IMR-90 (cell line): ENCODE data around the gene MSANTD1. TPM values are rescaled to one million over a fixed set of nuclear protein-coding genes. Genes with fewer than 3 reads are reported as not detected.

Experiments
- ATAC-seq: fragments of 200-7000 bp; cut with Tn5 transposase; 2 replicates; pipeline ENCODE4 v1.9.1; 2020; ENCODE audit warnings: low read depth, mild to moderate bottlenecking, moderate library complexity
- BruUV-seq: library from RNA; stranded (reverse); fragments of 400-500 nt; replicated peaks from 2 replicates; lab custom pipeline; 2021; lab: Mats Ljungman, UMichigan
- CTCF ChIA-PET: fragments of 300-600 bp; formaldehyde crosslinking; extraction: SDS; loops from one replicate; lab custom pipeline; 2021; ENCODE audit warnings: antibody characterized with exemption; lab: Yijun Ruan, JAX
- POLR2A ChIA-PET: fragments of 300-600 bp; sonication (Branson Sonifier 250); formaldehyde crosslinking; loops from one replicate; lab custom pipeline; 2022; ENCODE audit warnings: antibody characterized with exemption; ENCODE audit not compliant: unreplicated experiment; lab: Charles Lee
- DNase-seq: peaks from one replicate; pipeline ENCODE4 v3.0.0; 2013
- H2AFZ ChIP-seq: replicated peaks from 2 replicates; pipeline ENCODE3; 2013; ENCODE audit warnings: low read length, mild to moderate bottlenecking; ENCODE audit not compliant: poor library complexity
- H2AK5ac ChIP-seq: 2 replicates; pipeline ENCODE4 v1.6.1; 2013; ENCODE audit warnings: low read depth, low read length, inconsistent platforms
- H2AK9ac ChIP-seq: replicated peaks from 2 replicates; pipeline ENCODE3; 2013; ENCODE audit warnings: mild to moderate bottlenecking, low read depth, low read length, moderate library complexity; ENCODE audit not compliant: poor library complexity
- H2BK120ac ChIP-seq: 2 replicates; pipeline ENCODE4 v1.6.1; 2013; ENCODE audit warnings: low read depth, low read length, inconsistent platforms
- H2BK15ac ChIP-seq: 3 replicates; pipeline ENCODE4 v1.6.1; 2013; ENCODE audit warnings: low read depth, low read length, inconsistent platforms
- H2BK20ac ChIP-seq: 2 replicates; pipeline ENCODE4 v1.6.1; 2013; ENCODE audit warnings: low read depth, mild to moderate bottlenecking, inconsistent platforms, low read length, moderate library complexity
- H2BK5ac ChIP-seq: 2 replicates; pipeline ENCODE4 v1.6.1; 2013; ENCODE audit warnings: mild to moderate bottlenecking, low read depth, low read length, inconsistent platforms; ENCODE audit not compliant: poor library complexity, severe bottlenecking
- H3K14ac ChIP-seq: replicated peaks from 2 replicates; pipeline ENCODE4 v1.6.1; 2013; ENCODE audit warnings: low read depth, low read length, inconsistent platforms
- H3K18ac ChIP-seq: 2 replicates; pipeline ENCODE4 v1.6.1; 2013; ENCODE audit warnings: low read depth, low read length, control low read depth
- H3K23ac ChIP-seq: 2 replicates; pipeline ENCODE4 v1.6.1; 2013; ENCODE audit warnings: low read depth, low read length, inconsistent platforms
- H3K27ac ChIP-seq: 2 replicates; pipeline ENCODE4 v1.5.1; 2013; ENCODE audit warnings: mild to moderate bottlenecking, control low read depth, low read length; ENCODE audit not compliant: insufficient read depth
- H3K27me3 ChIP-seq: 2 replicates; pipeline ENCODE4 v1.6.1; 2013; ENCODE audit warnings: low read length; ENCODE audit not compliant: control insufficient read depth, insufficient read depth
- H3K36me3 ChIP-seq: 2 replicates; pipeline ENCODE4 v1.6.1; 2013; ENCODE audit warnings: low read length, mixed read lengths; ENCODE audit not compliant: control insufficient read depth, insufficient read depth
- H3K4ac ChIP-seq: 2 replicates; pipeline ENCODE4 v1.6.1; 2013; ENCODE audit warnings: low read depth, low read length, inconsistent platforms
- H3K4me1 ChIP-seq: 2 replicates; pipeline ENCODE4 v1.6.1; 2013; ENCODE audit warnings: low read length, mixed read lengths; ENCODE audit not compliant: control insufficient read depth, insufficient read depth
- H3K4me2 ChIP-seq: 2 replicates; pipeline ENCODE4 v1.6.1; 2013; ENCODE audit warnings: low read depth, mild to moderate bottlenecking, control low read depth, low read length, moderate library complexity
- H3K4me3 ChIP-seq: 2 replicates; pipeline ENCODE4 v1.5.1; 2013; ENCODE audit warnings: low read depth, mild to moderate bottlenecking, control low read depth, low read length, moderate library complexity; ENCODE audit not compliant: insufficient read depth
- H3K56ac ChIP-seq: 2 replicates; pipeline ENCODE4 v1.6.1; 2013; ENCODE audit warnings: low read length, inconsistent platforms; ENCODE audit not compliant: insufficient read depth; ENCODE audit errors: extremely low read depth
- H3K79me1 ChIP-seq, 2 experiments: 2 replicates each; pipeline ENCODE4 v1.6.1; 2013; ENCODE audit warnings: low read length in 2 of 2, inconsistent platforms in 1 of 2, low read depth in 1 of 2
- H3K9ac ChIP-seq: 2 replicates; pipeline ENCODE4 v1.6.1; 2013; ENCODE audit warnings: low read depth, low read length, control low read depth
- H3K9me1 ChIP-seq: 2 replicates; pipeline ENCODE4 v1.6.1; 2013; ENCODE audit warnings: low read length, inconsistent platforms; ENCODE audit not compliant: insufficient read depth
- H3K9me3 ChIP-seq: 2 replicates; pipeline ENCODE4 v1.6.1; 2013; ENCODE audit warnings: low read length; ENCODE audit not compliant: control insufficient read depth, insufficient read depth
- H4K20me1 ChIP-seq: 2 replicates; pipeline ENCODE4 v1.6.1; 2013; ENCODE audit warnings: low read length, inconsistent platforms; ENCODE audit not compliant: insufficient read depth
- H4K5ac ChIP-seq: 2 replicates; pipeline ENCODE4 v1.6.1; 2013; ENCODE audit warnings: mild to moderate bottlenecking, low read depth, low read length, control low read depth
- H4K8ac ChIP-seq, 2 experiments: 2 replicates each; pipeline ENCODE4 v1.6.1; 2013; ENCODE audit warnings: low read depth in 2 of 2, low read length in 2 of 2, control low read depth in 1 of 2, inconsistent platforms in 1 of 2
- H4K91ac ChIP-seq: 2 replicates; pipeline ENCODE4 v1.6.1; 2013; ENCODE audit warnings: low read depth, low read length, inconsistent platforms; ENCODE audit not compliant: insufficient read depth
- BHLHE40 ChIP-seq: fragments of 150-350 bp; IDR thresholded peaks from 2 replicates; pipeline ENCODE4 v1.6.1; 2016; ENCODE audit warnings: mild to moderate bottlenecking, low read depth, low read length
- CTCF ChIP-seq: conservative IDR thresholded peaks from 2 replicates; pipeline ENCODE4 v1.5.1; 2012; ENCODE audit warnings: mild to moderate bottlenecking, low read depth, low read length, improper control_type of control experiment
- ELK1 ChIP-seq: fragments of 150-350 bp; IDR thresholded peaks from 2 replicates; pipeline ENCODE4 v1.6.1; 2016; ENCODE audit warnings: low read depth, mild to moderate bottlenecking, low read length, moderate library complexity, borderline replicate concordance
- FOS ChIP-seq: fragments of 150-350 bp; IDR thresholded peaks from 2 replicates; pipeline ENCODE4 v1.6.1; 2016; ENCODE audit warnings: low read depth, low read length
- MAFK ChIP-seq: IDR thresholded peaks from 2 replicates; pipeline ENCODE4 v1.6.1; 2012; ENCODE audit warnings: low read depth, low read length, improper control_type of control experiment
- MAZ ChIP-seq: IDR thresholded peaks from 2 replicates; pipeline ENCODE4 v1.6.1; 2012; ENCODE audit warnings: low read depth, mild to moderate bottlenecking, low read length, improper control_type of control experiment, moderate library complexity, borderline replicate concordance
- NFE2L2 ChIP-seq: fragments of 150-350 bp; IDR thresholded peaks from 2 replicates; pipeline ENCODE4 v1.6.1; 2016; ENCODE audit warnings: low read depth, mild to moderate bottlenecking, low read length
- POLR2A ChIP-seq: IDR thresholded peaks from 2 replicates; pipeline ENCODE4 v1.6.1; 2012; ENCODE audit warnings: mild to moderate bottlenecking, low read depth, low read length
- RAD21 ChIP-seq: IDR thresholded peaks from 2 replicates; pipeline ENCODE4 v1.6.1; 2012; ENCODE audit warnings: low read length, improper control_type of control experiment
- SMC3 ChIP-seq: fragments of 150-350 bp; IDR thresholded peaks from 2 replicates; pipeline ENCODE4 v1.6.1; 2016; ENCODE audit warnings: low read depth, mild to moderate bottlenecking, antibody characterized with exemption, low read length, moderate library complexity
- USF2 ChIP-seq: fragments of 150-350 bp; IDR thresholded peaks from 2 replicates; pipeline ENCODE4 v1.6.1; 2017; ENCODE audit warnings: mild to moderate bottlenecking, antibody characterized with exemption, low read length, low read depth
- WGBS, 2 experiments: methylation state at CpG; one replicate each; pipeline versions ENCODE4 v1.1.5 to v1.1.7; 2013; ENCODE audit warnings: missing lambda C conversion rate in 2 of 2; ENCODE audit not compliant: insufficient read length in 1 of 2; ENCODE audit errors: extremely low coverage in 2 of 2; 5-methylcytosine and 5-hydroxymethylcytosine counted together
- dilution Hi-C: fragments of 300-500 bp; cut with HindIII; formaldehyde crosslinking; loops from one replicate; pipeline ENCODE4 v1.14.3; 2018; ENCODE audit warnings: low sequenced_read_pairs; ENCODE audit not compliant: unreplicated experiment
- in situ Hi-C: fragments of 300-500 bp; cut with MboI; formaldehyde crosslinking; loops from 3 replicates; pipeline ENCODE4 v1.14.3; 2019; ENCODE audit warnings: low sequenced_read_pairs, inconsistent platforms, mixed read lengths
- intact Hi-C: fragments of 100-400 bp; cut with micrococcal nuclease; formaldehyde crosslinking; loops from 2 replicates; pipeline ENCODE4 v1.10.0; 2022
- polyA plus RNA-seq, 3 experiments: library from polyadenylated mRNA; depleted of rRNA; stranded (reverse); fragments of >200 nt; gene quantifications; 2 replicates each; pipeline ENCODE4 v1.2.3, GENCODE V29; 2012; ENCODE audit warnings: low replicate concordance in 1 of 3
- total RNA-seq: library from RNA; depleted of rRNA; stranded (reverse); fragments of >200 nt; gene quantifications from 2 replicates; pipeline ENCODE4 v1.2.3, GENCODE V29; 2012

MSANTD1 gene
- total and polyA plus RNA-seq, 2 of the 4 experiments (the other 2 are of a cell fraction), result under 0.01 to 0.07 TPM

GRCh38 chr4:3245676-3246075 lies 3.3 kb upstream of the MSANTD1 start:
- Histone ChIP-seq H4K91ac (no peak overlapping the region), H3K4me3 (no peak overlapping the region), H4K20me1 (peaks cover 18% of the 10 kb centered on the region), H3K4me1 (peaks cover 11% of the 10 kb centered on the region), H2AFZ (no peak overlapping the region), H3K27me3 (no peaks in the 10 kb centered on the region), H3K18ac (no peak overlapping the region), H3K4me2 (no peak overlapping the region), H3K9ac (no peak overlapping the region), H2AK9ac (peak overlapping the region; percentile 42), H3K23ac (no peak overlapping the region), H3K14ac (no peak overlapping the region), H2BK20ac (no peak overlapping the region), H3K9me3 (no peaks in the 10 kb centered on the region), H3K27ac (no peak overlapping the region), H4K8ac (no peak overlapping the region), H3K56ac (no peak overlapping the region), H2BK120ac (no peak overlapping the region), H3K79me1 (peaks cover 0 to 8% of the 10 kb centered on the region in 2 experiments; a peak in 1 of 4 replicates), H2BK15ac (no peak overlapping the region), H2BK5ac (no peak overlapping the region), H3K36me3 (peaks cover 12% of the 10 kb centered on the region; the same call in 1 of the 2 replicates), H3K4ac (no peak overlapping the region), H2AK5ac (no peak overlapping the region), H4K5ac (no peak overlapping the region), H3K9me1 (peaks cover 9% of the 10 kb centered on the region; the same call in 1 of the 2 replicates)
- ChIA-PET POLR2A (no interaction called here), CTCF (no interaction called here)
- TF ChIP-seq RAD21, result no peak
- TF ChIP-seq MAZ, result no peak
- no peak for TF ChIP-seq SMC3
- no peak for TF ChIP-seq POLR2A
- no peak for TF ChIP-seq BHLHE40
- TF ChIP-seq FOS, result no peak
- TF ChIP-seq USF2, result no peak
- no peak for TF ChIP-seq MAFK
- no peak for TF ChIP-seq NFE2L2
- TF ChIP-seq ELK1, result no peak
- TF ChIP-seq CTCF, result no peak
- dilution Hi-C loops, result no loop called here
- 80% methylated on average over 1 of the region's 6 CpGs; no CpG with 5 or more reads in 1 of the 2 experiments for WGBS, 2 experiments
- ATAC-seq (no peak), DNase-seq (no peak)
- no TSS peak for BruUV-seq
- intact Hi-C loops, result no loop called here
- in situ Hi-C loops, result no loop called here
